Sigmoid colon (tissue), 4 donors: Measurements from ENCODE around the gene JKAMP.

ENCODE experiments used
- CTCF ChIP-seq, 4 experiments: fragments of 450-650 bp in 3 of 4; fragments of 200-600 bp in 1 of 4; IDR thresholded peaks; one replicate each; pipeline ENCODE4 v1.5.1; 2016 to 2019; ENCODE audit warnings: antibody characterized with exemption in 4 of 4, mild to moderate bottlenecking in 3 of 4, moderate library complexity in 2 of 4
- POLR2A ChIP-seq, 2 donors: fragments of 450-650 bp; IDR thresholded peaks; one replicate each; pipeline ENCODE4 v1.6.1; 2016; ENCODE audit warnings: antibody characterized with exemption in 2 of 2, mild to moderate bottlenecking in 2 of 2, moderate library complexity in 2 of 2
- POLR2AphosphoS5 ChIP-seq, 4 donors: sonication (generic); formaldehyde crosslinking; IDR thresholded peaks; one replicate each; pipeline ENCODE4 v1.6.1; 2017; ENCODE audit warnings: antibody characterized with exemption in 4 of 4

GRCh38 chr14:59458486-59458885 is 25.8 kb upstream of the JKAMP start:
- TF ChIP-seq CTCF (IDR thresholded peaks at IDR 0.05): no peak
- no peak for TF ChIP-seq POLR2A (IDR thresholded peaks at IDR 0.05)
- TF ChIP-seq POLR2AphosphoS5 (IDR thresholded peaks at IDR 0.05): no peak
